ENCODE results near the gene RANBP17.
"Not testable (repeated sequence)": the region's sequence is repeated elsewhere in the genome, so short reads cannot be mapped to it uniquely, and the experiment has no call there.

RANBP17 gene

DNA sequence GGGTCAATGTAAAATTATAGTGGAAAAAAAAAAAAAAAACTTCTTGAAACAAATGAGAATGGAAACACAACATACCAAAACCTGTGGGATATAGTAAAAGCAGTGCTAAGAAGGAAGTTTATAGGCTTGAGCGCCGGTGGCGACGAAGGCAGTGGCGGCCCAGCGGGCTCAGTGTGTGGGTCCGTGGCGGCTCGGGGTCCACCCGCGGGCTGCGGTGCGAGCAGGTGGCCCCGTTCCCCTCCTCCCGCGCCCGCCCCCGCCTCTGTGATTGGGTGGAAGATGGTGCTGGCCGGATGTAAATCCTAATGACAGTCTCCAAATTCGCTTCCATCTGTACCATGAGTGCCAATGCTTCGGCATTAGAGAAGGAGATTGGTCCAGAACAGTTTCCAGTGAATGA lies 389.7 kb downstream of the RANBP17 start:
- DNase-seq (ENCODE audit: low spot score), result no peak

DNA sequence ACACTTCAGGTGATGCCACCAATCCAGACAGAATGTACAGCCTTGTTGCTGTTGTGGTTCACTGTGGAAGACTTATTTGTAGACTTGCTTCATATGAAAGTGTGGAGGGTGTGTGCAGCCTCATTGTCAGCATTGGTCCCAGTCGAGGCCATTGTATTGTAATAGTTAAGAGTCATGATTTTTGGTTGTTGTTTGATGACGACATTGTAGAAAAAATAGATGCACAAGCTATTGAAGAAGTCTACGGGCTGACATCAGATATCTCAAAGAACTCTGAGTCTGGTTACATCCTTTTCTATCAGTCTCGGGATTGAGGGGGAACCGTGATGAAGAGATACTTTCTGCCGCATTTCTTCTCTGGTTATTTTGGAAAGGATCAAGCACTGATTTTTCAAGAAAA lies 390.9 kb downstream of the RANBP17 start:
- DNase-seq (ENCODE audit: low spot score), result no peak

DNA sequence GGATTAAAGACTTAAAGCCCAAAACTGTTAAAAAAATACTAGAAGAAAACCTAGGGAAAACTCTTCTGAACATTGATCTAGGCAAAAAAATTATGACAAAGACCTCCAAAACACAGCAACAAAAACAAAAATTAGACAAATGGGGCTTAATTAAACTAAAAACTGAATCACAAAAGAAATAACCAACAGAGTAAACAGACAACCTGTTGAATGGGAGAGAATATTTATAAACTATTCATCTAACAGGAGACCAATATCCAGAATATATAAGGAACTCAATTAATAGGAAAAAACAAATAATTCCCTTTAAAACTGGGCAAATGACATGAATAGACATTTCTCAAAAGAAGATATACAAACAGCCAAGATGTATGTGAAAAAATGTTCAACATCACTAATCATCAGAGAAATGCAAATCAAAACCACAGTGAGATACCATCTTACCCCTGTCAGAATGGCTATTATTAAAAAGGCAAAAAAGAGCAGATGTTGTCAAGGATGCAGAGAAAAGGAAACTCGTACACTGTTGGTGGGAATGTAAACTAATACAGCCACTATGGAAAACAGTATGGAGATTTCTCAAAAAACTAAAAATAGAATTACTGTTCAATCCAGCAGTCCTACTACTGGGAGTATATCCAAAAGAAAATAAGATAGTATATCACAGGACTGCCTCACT lies 397.1 kb downstream of the RANBP17 start:
- no peak for DNase-seq (ENCODE audit: low spot score)

DNA sequence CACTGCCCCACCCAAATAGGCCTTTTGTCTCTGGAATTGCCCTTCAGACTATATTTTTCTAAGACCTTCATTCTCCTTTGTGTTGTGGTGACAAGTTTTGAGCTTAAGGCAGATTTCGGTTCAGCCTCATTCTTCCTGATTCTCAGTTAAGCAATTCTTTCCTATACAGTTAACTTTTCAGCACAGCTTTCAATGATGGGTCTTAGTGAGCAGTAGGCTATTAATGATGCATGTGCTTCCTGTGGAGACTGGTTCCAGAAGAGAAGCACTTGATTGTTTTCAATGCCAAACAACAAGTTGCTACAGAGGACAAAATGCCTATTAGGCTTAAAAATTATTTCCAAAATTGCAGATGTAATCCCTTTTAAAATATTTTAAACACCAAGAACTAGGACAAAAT lies 399.5 kb downstream of the RANBP17 start:
- DNase-seq (ENCODE audit: low spot score), result no peak

DNA sequence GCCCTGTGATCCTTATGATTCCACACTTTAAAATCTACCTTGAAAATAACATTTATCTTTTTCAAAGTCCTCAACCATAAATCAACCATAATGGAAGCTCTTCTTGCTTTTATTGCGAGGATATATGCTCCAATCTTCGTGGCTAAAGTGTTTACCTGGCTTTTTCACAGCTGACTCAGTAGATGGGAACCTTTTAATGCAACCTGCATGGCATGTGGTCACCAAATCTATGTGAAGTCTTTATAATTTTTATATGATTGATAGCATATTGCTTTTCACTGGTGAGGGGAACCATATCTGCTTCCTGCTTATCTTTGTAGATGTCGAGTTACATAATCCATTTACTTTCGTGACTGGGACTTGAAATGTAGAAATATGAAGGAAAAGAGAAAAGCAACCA lies 400.1 kb downstream of the RANBP17 start:
- DNase-seq (ENCODE audit: low spot score), result no peak

DNA sequence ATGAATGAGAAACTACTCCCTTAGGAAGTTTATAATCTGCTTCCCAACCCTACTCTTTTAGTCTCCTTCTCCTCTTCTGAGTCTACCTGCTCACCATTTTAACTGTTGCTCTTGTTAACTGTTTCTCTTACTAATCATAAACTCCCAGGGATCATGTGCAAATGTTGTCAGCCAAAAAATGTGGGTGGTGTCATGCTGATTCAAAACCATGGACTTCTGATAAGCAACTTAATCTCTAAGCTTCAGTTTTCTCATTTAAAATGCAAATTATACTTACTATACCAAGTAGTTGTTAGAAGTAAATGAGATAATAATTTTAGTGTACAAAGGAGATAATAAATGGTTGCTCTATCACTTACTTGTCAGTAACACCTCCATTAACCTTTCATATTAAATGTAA lies 401.4 kb downstream of the RANBP17 start:
- DNase-seq (ENCODE audit: low spot score), result peak; percentile 26

DNA sequence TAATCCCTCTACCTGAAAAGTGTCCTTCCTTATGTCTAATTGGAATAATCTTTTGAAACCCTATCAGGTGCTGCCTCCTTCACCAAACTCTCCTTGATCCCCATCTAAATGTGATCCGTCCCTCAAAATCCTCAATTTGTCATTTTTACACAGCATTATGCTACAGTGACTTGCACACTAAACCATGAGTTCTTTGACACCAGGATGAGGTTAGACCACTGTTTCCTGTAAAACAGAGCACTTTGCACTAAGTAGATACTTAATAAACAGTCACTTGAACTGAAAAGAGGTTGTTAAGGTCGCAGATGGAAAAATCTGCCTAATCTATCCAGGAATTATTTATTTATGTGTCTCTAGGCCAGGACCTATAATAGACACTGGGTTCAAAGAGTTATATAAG lies 403.0 kb downstream of the RANBP17 start:
- no peak for DNase-seq (ENCODE audit: low spot score)

DNA sequence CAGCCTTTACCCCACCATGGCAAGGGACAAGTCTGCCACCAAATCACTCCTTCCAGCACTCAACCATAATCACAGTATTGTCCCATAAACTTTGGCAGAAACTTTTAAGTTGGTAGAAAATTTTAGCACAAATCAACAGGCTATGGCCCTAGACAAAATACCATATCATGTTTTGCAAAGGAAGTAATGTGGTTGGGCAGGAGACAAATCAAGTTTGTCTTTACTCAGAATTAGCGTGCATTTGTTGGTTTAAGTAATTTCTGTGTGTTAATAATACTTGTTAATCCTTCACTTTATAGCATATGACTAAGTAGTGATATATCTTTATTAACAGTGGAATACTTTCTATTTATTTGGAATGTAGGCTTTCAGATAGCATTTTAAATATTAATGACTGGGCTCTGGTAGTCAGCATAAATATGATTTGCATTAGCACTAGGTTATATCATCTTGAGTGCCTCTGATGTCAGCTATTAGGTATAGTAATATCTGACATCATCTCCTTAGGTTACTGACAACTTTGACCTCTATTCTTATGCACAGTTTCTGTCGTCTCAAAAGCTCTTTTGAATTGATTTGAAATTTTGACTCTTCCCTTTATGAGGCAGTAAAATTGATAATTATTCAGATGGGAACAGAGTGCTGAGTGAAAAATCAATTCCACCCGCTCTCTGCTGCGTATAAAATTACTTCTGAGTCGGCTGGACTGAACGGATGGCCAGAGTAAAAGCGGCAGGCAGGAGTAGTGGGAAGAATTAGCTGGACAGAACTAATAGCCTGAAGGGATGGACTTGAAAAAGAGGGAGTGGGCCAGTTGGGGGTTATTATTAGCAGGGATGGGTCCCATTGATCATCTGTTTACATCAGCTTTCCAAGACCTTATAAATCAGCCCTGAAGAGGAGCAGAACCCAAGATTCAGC lies 407.1 kb downstream of the RANBP17 start:
- no peak for DNase-seq (ENCODE audit: low spot score)

DNA sequence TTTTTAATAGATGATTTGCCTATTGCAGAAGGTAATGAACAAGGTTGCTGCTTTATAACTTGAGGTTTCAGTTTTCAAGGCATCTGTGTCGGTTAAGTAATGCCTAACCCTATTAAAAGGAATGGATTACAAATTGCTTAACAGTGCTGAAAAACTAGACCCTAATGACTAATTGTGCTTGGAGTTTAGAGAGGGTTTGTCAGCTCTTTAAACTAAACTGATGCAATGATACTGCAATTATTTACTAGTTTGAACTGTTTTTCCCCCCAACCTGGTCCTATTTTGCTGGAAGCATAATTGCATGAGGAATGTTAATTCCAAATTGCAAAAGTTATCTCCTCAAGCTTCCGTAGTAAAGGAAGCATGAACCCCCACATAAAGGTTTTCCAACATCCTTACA lies 407.9 kb downstream of the RANBP17 start:
- no peak for DNase-seq (ENCODE audit: low spot score)

DNA sequence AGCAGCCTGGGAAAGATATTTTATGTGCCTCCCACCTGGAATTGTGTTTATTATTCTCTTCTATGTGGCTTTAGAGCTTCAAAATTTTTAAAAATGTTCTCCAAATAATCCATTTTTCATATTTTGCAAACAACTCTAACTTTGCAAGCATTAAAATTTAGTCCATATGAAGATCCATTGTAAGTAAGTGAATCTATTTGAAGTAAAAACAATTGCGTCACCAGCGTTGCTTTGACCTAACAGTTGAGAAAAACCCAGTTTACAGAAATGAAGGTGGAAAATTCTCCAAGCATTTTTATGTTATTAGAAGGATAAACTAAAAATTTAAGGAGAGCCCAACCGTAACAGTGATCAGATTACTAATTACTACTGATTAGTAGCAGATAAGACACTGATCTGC lies 408.3 kb downstream of the RANBP17 start:
- DNase-seq (ENCODE audit: low spot score), result no peak

DNA sequence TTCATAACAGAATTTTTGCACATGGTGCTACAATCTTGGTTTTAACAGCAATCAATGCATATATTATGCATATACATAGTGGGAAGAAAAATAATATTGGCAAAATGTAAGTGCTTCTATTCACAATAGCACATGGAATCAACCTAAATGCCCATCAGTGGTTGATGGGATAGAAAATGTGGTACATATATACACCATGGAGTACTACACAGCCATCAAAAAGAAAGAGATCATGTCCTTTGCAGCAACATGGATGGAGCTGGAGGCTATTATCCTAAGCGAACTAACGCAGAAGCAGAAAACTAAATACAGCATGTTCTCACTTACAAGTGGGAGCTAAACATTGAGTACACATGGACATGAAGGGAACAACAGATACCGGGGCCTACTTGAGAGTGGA lies 410.0 kb downstream of the RANBP17 start:
- DNase-seq (ENCODE audit: low spot score), result no peak

DNA sequence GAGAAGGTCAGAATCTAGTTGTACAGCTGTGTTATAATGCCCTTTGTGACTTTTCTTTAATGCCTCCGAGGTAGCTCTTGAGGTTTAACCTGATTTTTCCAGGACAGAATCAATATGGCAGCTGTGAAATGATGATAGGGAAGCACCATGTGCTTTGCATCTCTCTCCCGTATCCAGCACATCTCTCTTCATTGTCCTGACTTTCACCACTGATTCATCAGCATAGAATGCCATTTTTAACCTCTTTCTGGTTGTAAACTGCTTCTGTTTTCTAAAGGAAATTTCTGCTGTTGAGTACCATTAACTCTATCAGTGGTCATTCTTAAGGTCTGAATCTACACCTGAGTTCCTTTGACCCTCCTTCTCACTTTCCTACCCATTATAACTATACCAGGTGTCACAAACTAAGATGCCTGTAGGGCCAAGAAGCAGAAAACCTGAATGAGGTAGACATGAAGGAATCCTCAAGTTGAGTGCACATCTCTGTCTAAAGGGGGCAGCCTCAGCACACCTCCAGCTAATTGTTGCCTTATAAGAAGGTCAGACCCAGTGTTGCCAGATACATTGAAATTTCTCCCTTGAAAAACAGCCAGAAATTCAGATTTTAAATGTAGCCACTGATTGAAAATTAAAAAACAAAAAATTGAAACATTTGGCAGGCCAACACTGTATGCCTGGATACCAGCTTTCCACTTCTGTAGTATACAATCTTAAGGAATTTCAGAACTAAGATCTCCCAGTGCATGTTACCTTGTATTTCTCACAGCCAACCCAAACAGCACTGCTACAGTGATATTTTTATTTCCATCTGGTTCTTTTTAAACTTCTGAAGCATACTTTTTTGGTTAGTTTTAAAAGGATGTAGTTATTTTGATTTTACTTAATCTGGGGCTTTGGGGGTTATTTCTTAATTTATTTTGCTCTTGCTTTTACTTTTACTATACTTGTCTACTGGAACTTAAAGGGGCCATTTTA lies 411.5 kb downstream of the RANBP17 start:
- DNase-seq (ENCODE audit: low spot score), result no peak

DNA sequence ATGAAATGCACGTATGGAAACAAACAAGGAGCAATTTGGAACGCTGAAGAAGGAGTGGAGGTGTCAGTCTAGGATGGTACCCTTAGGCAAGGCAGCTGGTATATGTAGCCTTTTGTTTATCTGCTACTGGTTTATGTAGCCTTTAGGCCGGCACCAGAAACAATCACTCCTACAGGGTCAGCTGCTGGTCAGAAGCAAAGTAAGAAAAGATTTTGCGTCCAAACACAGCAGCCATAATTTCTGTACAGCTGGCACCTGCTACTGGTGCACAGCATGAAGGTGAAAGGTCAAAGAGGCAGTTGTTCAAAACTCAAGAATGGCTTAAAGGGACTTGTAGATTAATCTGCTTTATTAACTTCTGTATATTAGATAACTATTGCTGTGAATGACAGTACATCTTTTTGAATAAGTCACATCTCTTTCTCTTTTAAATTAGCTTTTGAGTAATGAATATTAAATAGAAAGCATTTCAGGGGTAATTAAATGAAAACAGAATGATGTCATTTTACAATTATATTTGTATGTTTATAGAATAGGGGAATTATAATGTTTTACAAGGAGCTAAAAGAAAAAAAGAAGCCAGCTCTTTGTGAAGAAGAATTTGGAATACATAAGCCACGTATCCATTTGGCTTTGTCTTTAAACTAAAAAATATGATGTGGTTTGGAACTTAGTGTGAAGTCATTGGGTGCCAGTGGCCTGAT lies 414.2 kb downstream of the RANBP17 start:
- no peak for DNase-seq (ENCODE audit: low spot score)

DNA sequence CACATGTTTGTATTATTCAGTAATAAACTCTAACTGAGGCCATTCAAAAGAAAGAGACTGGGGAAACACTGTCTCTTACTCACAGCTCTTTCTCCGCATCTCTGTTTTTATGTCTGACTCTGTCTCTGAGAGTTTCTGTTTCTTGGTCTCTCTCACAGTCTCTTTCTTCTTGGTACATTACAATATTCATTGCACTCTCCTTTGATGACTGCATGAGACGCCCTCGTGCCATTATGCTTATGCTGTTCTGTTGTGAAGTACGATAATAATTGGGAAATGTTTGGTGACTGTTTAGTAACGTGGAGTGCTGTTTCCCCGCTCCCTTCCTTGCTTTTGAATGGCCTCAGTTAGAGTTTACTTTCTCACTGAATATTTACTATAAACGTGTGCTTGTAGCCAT lies 421.9 kb downstream of the RANBP17 start:
- DNase-seq (ENCODE audit: low spot score), result no peak

DNA sequence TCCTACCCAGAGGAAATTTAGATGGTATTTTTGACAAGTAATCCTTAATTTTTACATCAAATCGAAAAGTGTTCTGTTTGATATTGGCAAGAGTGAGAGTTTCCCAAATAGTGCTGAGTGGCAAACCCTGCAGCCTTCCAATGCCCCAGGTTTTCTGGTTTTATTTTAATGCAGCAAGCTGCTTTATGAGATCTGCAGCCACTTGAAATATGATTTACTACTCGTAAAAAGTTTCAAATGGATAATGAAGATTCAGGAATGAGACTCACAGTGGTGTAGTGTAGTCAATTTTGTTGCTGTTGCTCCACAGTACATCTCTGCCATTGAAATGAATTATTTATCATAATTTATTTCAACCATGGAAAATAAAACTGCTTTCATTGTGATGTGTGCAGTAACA lies 423.6 kb downstream of the RANBP17 start:
- DNase-seq (ENCODE audit: low spot score), result no peak

DNA sequence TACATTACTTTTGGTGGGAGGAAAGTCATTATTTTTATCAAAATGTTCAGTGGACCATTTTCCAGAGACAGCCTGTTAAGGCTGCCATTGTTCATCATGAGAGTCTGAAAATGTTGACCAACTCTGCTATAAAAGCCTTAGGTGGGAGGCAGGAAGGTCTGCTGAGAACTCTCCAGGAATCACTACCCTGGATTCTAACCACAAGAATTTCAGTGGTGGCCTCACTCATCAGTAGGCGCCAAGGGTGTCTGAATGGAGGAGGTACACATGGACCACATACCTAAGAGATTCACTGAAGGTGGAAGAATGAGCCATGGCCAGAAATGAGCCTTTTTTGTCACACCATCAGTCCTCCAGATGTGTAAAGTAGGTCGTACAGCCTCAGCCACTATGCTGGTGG lies 426.2 kb downstream of the RANBP17 start:
- no peak for DNase-seq (ENCODE audit: low spot score)

DNA sequence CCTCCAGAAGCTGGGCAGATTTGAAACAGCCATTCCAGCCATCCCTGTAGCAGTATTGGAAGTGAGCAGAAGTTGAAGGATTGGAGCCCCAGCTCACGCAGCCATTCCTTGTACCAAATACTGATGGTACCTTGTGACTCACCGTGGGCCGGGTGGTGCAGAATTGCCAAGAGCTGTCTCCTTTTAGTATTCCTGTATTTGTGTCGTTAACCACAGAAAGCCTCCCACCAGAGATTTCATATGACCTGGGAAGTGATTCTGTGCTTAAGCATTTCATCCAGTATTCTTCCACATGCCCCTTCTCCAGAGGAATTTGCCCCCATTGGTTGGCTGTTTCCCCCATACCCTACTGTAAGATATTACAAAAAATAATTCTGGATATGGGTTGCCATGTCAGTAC lies 429.6 kb downstream of the RANBP17 start:
- DNase-seq (ENCODE audit: low spot score), result no peak

DNA sequence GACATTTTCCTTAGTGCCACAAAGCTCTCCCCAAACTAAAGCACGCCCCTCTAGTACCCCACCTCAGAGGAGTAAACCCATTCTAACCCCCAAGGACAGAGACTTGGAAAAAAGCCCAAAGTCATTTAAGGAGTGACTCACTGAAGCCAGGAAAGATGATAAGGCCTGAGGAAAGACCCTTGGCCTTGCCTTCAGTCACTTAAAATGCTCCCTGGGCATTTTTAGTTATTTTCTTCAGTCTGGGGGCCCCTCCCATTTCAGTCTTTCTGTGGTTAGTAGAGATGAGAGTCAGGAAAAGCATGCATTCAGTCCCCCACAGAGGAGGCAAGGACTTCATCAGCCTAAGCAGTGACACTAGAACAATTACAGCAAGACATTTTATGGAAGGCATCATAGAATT lies 433.5 kb downstream of the RANBP17 start:
- no peak for DNase-seq (ENCODE audit: low spot score)

DNA sequence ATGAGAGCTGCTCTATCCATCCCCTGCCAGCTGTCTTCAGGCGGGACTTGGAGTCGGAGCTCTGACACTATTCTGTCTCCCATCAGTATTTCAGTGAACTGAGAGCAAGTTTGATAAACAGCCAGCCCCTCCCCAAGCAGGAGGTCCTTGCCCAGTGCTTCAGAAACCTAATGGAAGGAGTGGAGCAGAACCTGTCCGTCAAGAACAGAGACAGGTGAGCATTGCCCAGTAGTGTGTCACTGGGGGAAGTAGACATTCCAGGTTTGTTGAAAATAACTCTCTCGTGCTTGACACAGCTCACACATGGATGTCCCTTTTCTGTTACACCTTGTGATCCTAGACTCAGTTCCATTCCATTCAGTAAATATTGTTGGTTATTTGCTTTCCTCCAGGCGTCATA lies 434.0 kb downstream of the RANBP17 start:
- DNase-seq (ENCODE audit: low spot score), result no peak

DNA sequence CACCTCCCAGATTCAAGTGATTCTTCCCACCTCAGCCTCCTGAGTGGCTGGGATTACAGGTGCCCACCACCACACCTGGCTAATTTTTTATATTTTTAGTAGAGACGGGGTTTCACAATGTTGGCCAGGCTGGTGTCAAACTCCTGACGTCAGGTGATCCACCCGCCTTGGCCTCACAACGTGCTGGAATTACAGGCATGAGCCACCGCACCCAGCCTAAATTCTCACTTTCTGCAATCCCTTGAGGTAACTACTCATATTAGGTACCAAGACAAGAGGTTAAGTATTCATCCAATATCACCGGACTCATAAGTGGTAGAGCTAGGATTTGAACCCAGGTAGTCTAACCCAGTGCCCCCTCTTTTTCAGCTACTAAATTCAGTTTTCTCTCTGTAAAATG lies 436.1 kb downstream of the RANBP17 start:
- DNase-seq (ENCODE audit: low spot score), result not testable (repeated sequence)

DNA sequence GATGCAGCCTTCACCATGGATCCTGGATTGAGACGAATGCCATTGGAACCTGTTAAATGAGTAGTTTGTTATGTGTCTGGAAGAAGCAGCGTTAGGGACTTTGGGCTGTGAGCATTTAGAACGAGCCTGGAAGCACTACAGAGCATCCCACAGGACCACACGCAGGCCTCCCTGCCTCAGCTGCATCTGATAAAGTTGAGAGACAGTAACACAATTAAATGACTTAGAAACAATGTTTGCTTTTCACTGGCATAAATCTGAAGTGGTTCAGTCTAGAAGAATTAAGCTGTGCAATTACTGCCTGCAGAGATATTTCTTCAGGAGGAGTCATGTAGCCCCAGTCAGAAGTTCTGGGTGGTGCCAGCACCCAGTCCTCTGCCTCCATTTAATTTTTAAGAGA lies 437.4 kb downstream of the RANBP17 start:
- no peak for DNase-seq (ENCODE audit: low spot score)

DNA sequence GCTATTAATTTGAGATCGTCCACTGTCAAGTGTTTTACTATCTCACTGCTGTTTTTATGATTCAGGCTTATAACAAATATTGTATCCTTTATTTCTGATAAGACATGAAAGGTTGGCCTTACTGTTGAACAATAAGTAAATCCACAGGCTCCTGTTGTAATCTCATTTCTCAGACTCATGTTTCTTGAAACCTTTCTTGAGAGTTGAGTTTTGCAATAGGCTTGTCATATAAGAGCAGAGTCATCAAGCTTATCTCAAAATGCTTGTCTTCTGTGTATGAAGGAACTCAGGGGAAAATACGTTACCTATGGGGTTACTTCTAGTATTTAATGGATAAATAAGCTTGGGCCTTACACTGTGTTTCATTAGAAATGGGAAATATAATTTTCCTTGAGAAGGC lies 438.0 kb downstream of the RANBP17 start:
- no peak for DNase-seq (ENCODE audit: low spot score)

All from hematopoietic multipotent progenitor cell treated with erythropoietin and hydrocortisone succinate and interleukin-3 and kit ligand, for 17 days (in vitro differentiated cells).